Cerebellar nuclear complex (tissue), 1 donor: ENCODE results near the gene CAPN9.
"Not testable (repeated sequence)": the region's sequence is repeated elsewhere in the genome, so short reads cannot be mapped to it uniquely, and the experiment has no call there.

Experiments
- DNase-seq, 2 experiments: peaks; one replicate each; lab custom pipeline; 2025; lab: John Stamatoyannopoulos, UW

CAPN9 gene

GRCh38 chr1:230747127-230747730 is at the start of gene CAPN9:
TSS of gene CAPN9 (plus strand) at chr1:230747388. CDS start at chr1:230747497, 109 bp downstream.
- no peak for DNase-seq

GRCh38 chr1:230698130-230698529 is 49.1 kb upstream of the CAPN9 start:
- no peak for DNase-seq

- DNase-seq, result not testable (repeated sequence)
Measured at GRCh38 chr1:230698964-230699363, 48.2 kb upstream of the CAPN9 start.

GRCh38 chr1:230699716-230700115 is 47.5 kb upstream of the CAPN9 start:
- no peak for DNase-seq

- DNase-seq, result no peak
Measured at GRCh38 chr1:230700132-230700531, 47.1 kb upstream of the CAPN9 start.

GRCh38 chr1:230701434-230701833 is 45.8 kb upstream of the CAPN9 start:
- no peak for DNase-seq

GRCh38 chr1:230701895-230702768 is 45.1 kb upstream of the CAPN9 start:
- peak in 1 of 2 experiments; percentile 41 for DNase-seq

- DNase-seq, result no peak
Measured at GRCh38 chr1:230702934-230703678, 44.1 kb upstream of the CAPN9 start.

GRCh38 chr1:230703679-230704385 is 43.4 kb upstream of the CAPN9 start:
- DNase-seq, result no peak

- no peak for DNase-seq
Measured at GRCh38 chr1:230704830-230705229, 42.4 kb upstream of the CAPN9 start.

- DNase-seq, result no peak
Measured at GRCh38 chr1:230705289-230706019, 41.7 kb upstream of the CAPN9 start.

- no peak for DNase-seq
Measured at GRCh38 chr1:230706020-230706699, 41.0 kb upstream of the CAPN9 start.

GRCh38 chr1:230706887-230707731 is 40.1 kb upstream of the CAPN9 start:
- no peak for DNase-seq

GRCh38 chr1:230707732-230708630 is 39.2 kb upstream of the CAPN9 start:
- DNase-seq, result no peak

- no peak for DNase-seq
Measured at GRCh38 chr1:230708631-230709580, 38.3 kb upstream of the CAPN9 start.

- DNase-seq, result no peak
Measured at GRCh38 chr1:230709619-230710542, 37.3 kb upstream of the CAPN9 start.

- no peak for DNase-seq
Measured at GRCh38 chr1:230710543-230710904, 36.7 kb upstream of the CAPN9 start.
